HepG2 (cell line): ENCODE data around the gene NXNL2. TPM values are rescaled to one million over a fixed set of nuclear protein-coding genes. Genes with fewer than 3 reads are reported as not detected.

ENCODE experiments used
- ATAC-seq: fragments of 200-7000 bp; cut with Tn5 transposase; 3 replicates; pipeline ENCODE4 v1.9.1; 2020; ENCODE audit warnings: mild to moderate bottlenecking, moderate library complexity
- BruUV-seq: library from RNA; stranded (reverse); fragments of 400-500 nt; replicated peaks from 2 replicates; lab custom pipeline; 2021; lab: Mats Ljungman, UMichigan
- CTCF ChIA-PET: fragments of 300-600 bp; formaldehyde crosslinking; extraction: SDS; loops from one replicate; lab custom pipeline; 2021; ENCODE audit warnings: low total read pairs, inconsistent platforms, low intra/inter-chr PET ratio; lab: Yijun Ruan, JAX
- POLR2A ChIA-PET: fragments of 350-600 bp; sonication (Branson Sonifier 250); formaldehyde crosslinking; loops from one replicate; lab custom pipeline; 2020; ENCODE audit warnings: antibody characterized with exemption, inconsistent platforms; lab: Yijun Ruan, JAX
- DNase-seq: peaks from one replicate; pipeline ENCODE4 v3.0.0-alpha.2; 2015; ENCODE audit warnings: low spot score
- FAIRE-seq: peaks from 3 replicates; lab custom pipeline; 2011; peaks lifted over from hg19 to GRCh38; lab: Jason Lieb, UNC
- H2AFZ ChIP-seq: one replicate; pipeline ENCODE4 v1.6.1; 2011; ENCODE audit warnings: low read length, inconsistent platforms
- H3K27ac ChIP-seq: fragments of 300-600 bp; 3 replicates; pipeline ENCODE4 v1.8.0; 2011; ENCODE audit warnings: mixed run types, mild to moderate bottlenecking, mixed read lengths, low read length, inconsistent platforms; ENCODE audit not compliant: insufficient read depth; ENCODE audit errors: extremely low read length
- H3K27me3 ChIP-seq, 2 experiments: fragments of 200-600 bp in 1 of 2; 2 replicates in 1 of 2; 3 replicates in 1 of 2; pipeline versions ENCODE4 v1.6.0 to v1.8.0; 2011; ENCODE audit warnings: low read length in 2 of 2, mild to moderate bottlenecking in 2 of 2, moderate library complexity in 2 of 2, inconsistent platforms in 1 of 2; ENCODE audit not compliant: insufficient read depth in 2 of 2, control insufficient read depth in 1 of 2
- H3K36me3 ChIP-seq, 2 experiments: fragments of 200-600 bp in 1 of 2; replicated peaks in 1 of 2; 2 replicates in 1 of 2; 3 replicates in 1 of 2; pipeline versions ENCODE4 v1.5.1 to v1.8.0; 2011; ENCODE audit warnings: low read length in 2 of 2, inconsistent platforms in 1 of 2; ENCODE audit not compliant: insufficient read depth in 2 of 2, control insufficient read depth in 1 of 2
- H3K4me1 ChIP-seq: 2 replicates; pipeline ENCODE4 v1.5.1; 2012; ENCODE audit warnings: low read length, inconsistent platforms; ENCODE audit not compliant: insufficient read depth
- H3K4me2 ChIP-seq: 2 replicates; pipeline ENCODE4 v1.6.0; 2011; ENCODE audit warnings: low read depth, low read length, inconsistent platforms
- H3K4me3 ChIP-seq, 3 experiments: fragments of 200-600 bp in 1 of 3; sonication (generic), shearing (Covaris generic) in 1 of 3; replicated peaks in 1 of 3; 2 replicates each; pipeline ENCODE4 v1.5.1; 2011 to 2016; ENCODE audit warnings: low read length in 3 of 3, inconsistent platforms in 2 of 3, low read depth in 2 of 3, mild to moderate bottlenecking in 2 of 3, control low read depth in 1 of 3, mixed read lengths in 1 of 3; ENCODE audit not compliant: insufficient read depth in 1 of 3
- H3K79me2 ChIP-seq: one replicate; pipeline ENCODE4 v1.6.1; 2011; ENCODE audit warnings: low read length, inconsistent platforms; ENCODE audit not compliant: insufficient read depth
- H3K9ac ChIP-seq: 2 replicates; pipeline ENCODE4 v1.6.0; 2011; ENCODE audit warnings: mild to moderate bottlenecking, low read depth, low read length, inconsistent platforms; ENCODE audit not compliant: insufficient read depth
- H3K9me3 ChIP-seq: 2 replicates; pipeline ENCODE4 v1.5.1; 2012; ENCODE audit warnings: mild to moderate bottlenecking, low read length
- H4K20me1 ChIP-seq: 2 replicates; pipeline ENCODE4 v1.6.0; 2011; ENCODE audit warnings: inconsistent platforms, mild to moderate bottlenecking, low read length, moderate library complexity; ENCODE audit not compliant: insufficient read depth
- AGO1 ChIP-seq: fragments of 200-400 bp; formaldehyde crosslinking; IDR thresholded peaks from 2 replicates; pipeline ENCODE4 v1.6.1; 2017; ENCODE audit warnings: mild to moderate bottlenecking, low read depth, low read length, moderate library complexity; ENCODE audit not compliant: poor library complexity, severe bottlenecking
- BRF2 ChIP-seq: sonication (generic); formaldehyde crosslinking; IDR thresholded peaks from 2 replicates; pipeline ENCODE4 v1.8.1; 2022; ENCODE audit warnings: mild to moderate bottlenecking, missing genetic modification reagents
- MYC ChIP-seq: sonication (generic); formaldehyde crosslinking; IDR thresholded peaks from 2 replicates; pipeline ENCODE4 v1.9.0; 2021; ENCODE audit warnings: missing genetic modification reagents, borderline replicate concordance
- NFE2L2 ChIP-seq: fragments of 150-350 bp; IDR thresholded peaks from 2 replicates; pipeline ENCODE4 v1.6.1; 2014; ENCODE audit warnings: low read length
- PATZ1 ChIP-seq: sonication (generic); formaldehyde crosslinking; IDR thresholded peaks from 2 replicates; pipeline ENCODE4 v1.4.0; 2020; ENCODE audit warnings: missing genetic modification reagents
- PAX8 ChIP-seq: sonication (generic); formaldehyde crosslinking; IDR thresholded peaks from 2 replicates; pipeline ENCODE4 v1.8.0; 2022; ENCODE audit warnings: mild to moderate bottlenecking, missing genetic modification reagents, borderline replicate concordance
- RAD21 ChIP-seq: fragments of 450-650 bp; formaldehyde crosslinking; IDR thresholded peaks from 2 replicates; pipeline ENCODE4 v1.5.0; 2020; ENCODE audit warnings: mild to moderate bottlenecking
- RERE ChIP-seq: IDR thresholded peaks from 2 replicates; pipeline ENCODE4 v1.6.1; 2016; ENCODE audit warnings: low read depth, missing genetic modification reagents, missing compliant biosample characterization
- SALL1 ChIP-seq: sonication (generic); formaldehyde crosslinking; IDR thresholded peaks from 2 replicates; pipeline ENCODE4 v1.8.0; 2022; ENCODE audit warnings: mild to moderate bottlenecking, missing genetic modification reagents
- STAG1 ChIP-seq: sonication (generic); formaldehyde crosslinking; IDR thresholded peaks from 2 replicates; pipeline ENCODE4 v1.4.0; 2020; ENCODE audit warnings: missing genetic modification reagents
- XRCC5 ChIP-seq: fragments of 200-400 bp; formaldehyde crosslinking; optimal IDR thresholded peaks from 2 replicates; pipeline ENCODE3; 2017; ENCODE audit warnings: mild to moderate bottlenecking, low read length
- ZEB1 ChIP-seq: IDR thresholded peaks from 2 replicates; pipeline ENCODE4 v1.6.1; 2012; ENCODE audit warnings: mild to moderate bottlenecking, low read depth, inconsistent platforms; ENCODE audit not compliant: insufficient replicate concordance
- ZMYM4 ChIP-seq: sonication (generic); formaldehyde crosslinking; IDR thresholded peaks from 2 replicates; pipeline ENCODE4 v1.8.1; 2023; ENCODE audit warnings: mild to moderate bottlenecking, missing genetic modification reagents
- ZNF891 ChIP-seq: sonication (generic); formaldehyde crosslinking; IDR thresholded peaks from 2 replicates; pipeline ENCODE4 v1.5.0; 2020; ENCODE audit warnings: mild to moderate bottlenecking, missing genetic modification reagents
- WGBS: methylation state at CpG from one replicate; pipeline ENCODE4 v1.1.6; 2017; ENCODE audit warnings: low lambda C conversion rate; 5-methylcytosine and 5-hydroxymethylcytosine counted together
- in situ Hi-C: cut with HindIII; loops from 2 replicates; pipeline ENCODE4 v1.10.0; 2017; ENCODE audit warnings: low pct_unique_long_range_greater_than_20kb; ENCODE audit not compliant: extremely low pct_ligation_motif_present
- intact Hi-C: fragments of 100-400 bp; cut with micrococcal nuclease; formaldehyde crosslinking; loops from one replicate; pipeline ENCODE4 v1.10.0; 2022; ENCODE audit not compliant: unreplicated experiment
- polyA plus RNA-seq, 8 experiments: library from polyadenylated mRNA; depleted of rRNA in 3 of 8; stranded (reverse) in 7 of 8; unstranded in 1 of 8; fragments of >200 nt; fragmentation: Illumina TruSeq in 4 of 8; extraction: Trizol in 4 of 8; gene quantifications; 2 replicates each; pipeline versions ENCODE4 v1.2.1 to v1.2.3, GENCODE V29; 2011 to 2016; ENCODE audit warnings: low read depth in 4 of 8, missing spikeins in 1 of 8, mixed read lengths in 1 of 8; ENCODE audit not compliant: insufficient read depth in 1 of 8
- total RNA-seq, 5 experiments: library from RNA; depleted of rRNA; stranded (reverse); fragments of >200 nt; fragmentation: Illumina TruSeq; extraction: Trizol; gene quantifications; 2 replicates each; pipeline ENCODE4 v1.2.3, GENCODE V29; 2016; ENCODE audit warnings: low read depth in 1 of 5

NXNL2 gene
- total and polyA plus RNA-seq, 2 of the 13 experiments (the other 11 are each of a cell fraction or from before 2014, with no cell fraction given) = not detected

GRCh38 chr9:88590558-88591146 is 55.7 kb downstream of the NXNL2 start:
- intact Hi-C loops = loop anchor here (5.0 kb wide), 1 partner anchor 72 kb away; no protein-coding TSS in a partner anchor
- WGBS = 52% methylated on average over 8 of the region's 14 CpGs
- peaks cover 0 to 10% of the 10 kb centered on the region in 2 experiments; a peak in 2 of 5 replicates for H3K27me3 ChIP-seq
- H3K4me2 ChIP-seq = no peak overlapping the region
- ChIA-PET POLR2A (no interaction called here), CTCF (interaction anchor here (1.2 kb wide), 1 partner anchor 640 kb away, joined by 3 read pairs; no protein-coding TSS in a partner anchor)
- no peak for FAIRE-seq
- no peak overlapping the region for H3K4me3 ChIP-seq
- peak; percentile 82 for ATAC-seq
- peak; percentile 6 for DNase-seq
- H3K9ac ChIP-seq = no peak overlapping the region
- H3K4me1 ChIP-seq = no peaks in the 10 kb centered on the region
- H4K20me1 ChIP-seq = no peaks in the 10 kb centered on the region
- H3K79me2 ChIP-seq = no peaks in the 10 kb centered on the region
- in situ Hi-C loops = loop anchor here (5.0 kb wide), 2 partner anchors 147 to 412 kb away; no protein-coding TSS in a partner anchor
- no TSS peak for BruUV-seq
- H3K36me3 ChIP-seq = no peaks in the 10 kb centered on the region
- H3K9me3 ChIP-seq = no peaks in the 10 kb centered on the region
- H3K27ac ChIP-seq = no peak overlapping the region
- no peak overlapping the region for H2AFZ ChIP-seq
- TF ChIP-seq MYC (no peak), BRF2 (no peak), XRCC5 (no peak), RERE (no peak), NFE2L2 (no peak), RAD21 (peak; percentile 20; the same call in 1 of the 2 replicates), PAX8 (no peak), AGO1 (no peak), PATZ1 (CRISPR knock-in tag) (peak; percentile 55), ZMYM4 (CRISPR knock-in tag) (0 out of 2 replicates have a peak, but pooled peaks have one; percentile 14), STAG1 (peak; percentile 59), ZNF891 (CRISPR knock-in tag) (peak; percentile 67; the same call in 1 of the 2 replicates), ZEB1 (no peak), SALL1 (CRISPR knock-in tag) (0 out of 2 replicates have a peak, but pooled peaks have one; percentile 14)
